ENCODE results near the gene SULT4A1. TPM values are rescaled to one million over a fixed set of nuclear protein-coding genes. Genes with fewer than 3 reads are reported as not detected.

The SULT4A1 gene
- total and polyA plus RNA-seq, 10 of the 15 experiments (the other 5 are each of a cell fraction or from before 2014, with no cell fraction given) = not detected

DNA sequence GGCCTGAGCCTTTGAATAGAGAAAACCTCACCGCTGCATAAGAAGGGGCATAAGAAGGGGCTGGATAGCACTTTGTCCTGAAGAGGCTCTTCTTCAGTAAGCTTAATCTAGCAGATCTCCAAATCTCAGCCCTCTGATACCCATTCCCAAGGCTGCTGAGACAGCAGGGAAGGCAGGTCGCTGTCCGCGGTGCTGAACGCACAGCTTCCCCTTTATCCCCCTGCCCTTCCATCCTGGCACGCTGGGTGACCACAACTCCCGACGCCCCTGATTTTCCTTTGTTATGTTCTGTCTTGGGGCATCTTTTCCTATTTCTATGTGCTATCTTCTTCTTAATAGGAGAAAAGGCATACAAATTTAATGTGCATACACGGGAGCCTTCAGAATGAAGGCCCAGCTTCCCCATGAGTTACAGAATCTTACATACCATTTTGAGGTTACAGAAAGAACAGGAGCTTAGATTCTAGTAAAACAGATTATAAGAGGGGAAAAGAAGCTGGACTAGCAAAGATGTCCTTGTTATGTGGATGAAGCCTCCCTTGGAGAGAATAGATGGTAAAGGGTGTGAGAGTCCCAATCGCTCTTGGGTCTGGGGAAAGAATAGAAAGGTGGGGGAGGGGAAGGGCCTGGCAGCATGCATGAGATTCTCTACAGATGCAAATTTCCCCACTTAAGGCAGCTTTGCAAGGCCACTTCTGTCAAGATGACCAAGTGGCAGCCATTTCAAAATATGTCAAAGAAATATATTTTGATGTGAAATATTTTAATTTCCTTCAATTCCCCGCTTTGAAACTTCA is 5.7 kb upstream of the SULT4A1 start:
- CTCF ChIA-PET = interaction anchor here (1.1 to 1.8 kb wide), 2 partner anchors 15 to 17 kb away, joined by 4 to 10 read pairs; no protein-coding TSS in a partner anchor
- Histone ChIP-seq H3K9ac (ENCODE audit: control insufficient read depth, insufficient read depth, low read length) (no peak overlapping the region), H2AFZ (ENCODE audit: control insufficient read depth, low read depth, low read length) (no peak overlapping the region), H3K4me1 (ENCODE audit: control insufficient read depth, insufficient read depth, low read length) (no peaks in the 10 kb centered on the region), H3K4me3 (no peak overlapping the region), H3K79me2 (ENCODE audit: control insufficient read depth, insufficient read depth, low read length) (no peaks in the 10 kb centered on the region), H4K20me1 (ENCODE audit: control insufficient read depth, insufficient read depth) (no peaks in the 10 kb centered on the region), H3K27me3 (replicated peaks in 1 of 2; ENCODE audit: control insufficient read depth in 2 of 2, insufficient read depth in 2 of 2, low read length in 1 of 2) (no peaks in the 10 kb centered on the region), H3K36me3 (ENCODE audit: control insufficient read depth in 2 of 2, insufficient read depth in 2 of 2, low read length in 1 of 2) (no peaks in the 10 kb centered on the region), H3K9me3 (replicated peaks; ENCODE audit: control insufficient read depth, insufficient read depth, low read length) (no peaks in the 10 kb centered on the region), H3K27ac (ENCODE audit: control insufficient read depth, insufficient read depth) (no peak overlapping the region), H3K4me2 (ENCODE audit: control insufficient read depth, insufficient read depth) (no peak overlapping the region)
- DNase-seq (ENCODE audit: low read depth, low spot score) (no peak), FAIRE-seq (no peak), ATAC-seq (no peak)
- intact Hi-C loops (cut with micrococcal nuclease; ENCODE audit: unreplicated experiment) (no loop called here), in situ Hi-C loops (cut with MboI) (no loop called here)
- SMC1A ChIA-PET (ENCODE audit: uncharacterized antibody, unreplicated experiment) = no interaction called here
- POLR2A ChIA-PET = no interaction called here
- 24% methylated on average over 11 of the region's 11 CpGs for WGBS (ENCODE audit: insufficient coverage, insufficient replicate concordance, low lambda C conversion rate, missing lambda C conversion rate)
- BruUV-seq (replicated peaks) = no TSS peak
- RAD21 ChIA-PET (ENCODE audit: unreplicated experiment) = no interaction called here
- TF ChIP-seq, protein P1, sequence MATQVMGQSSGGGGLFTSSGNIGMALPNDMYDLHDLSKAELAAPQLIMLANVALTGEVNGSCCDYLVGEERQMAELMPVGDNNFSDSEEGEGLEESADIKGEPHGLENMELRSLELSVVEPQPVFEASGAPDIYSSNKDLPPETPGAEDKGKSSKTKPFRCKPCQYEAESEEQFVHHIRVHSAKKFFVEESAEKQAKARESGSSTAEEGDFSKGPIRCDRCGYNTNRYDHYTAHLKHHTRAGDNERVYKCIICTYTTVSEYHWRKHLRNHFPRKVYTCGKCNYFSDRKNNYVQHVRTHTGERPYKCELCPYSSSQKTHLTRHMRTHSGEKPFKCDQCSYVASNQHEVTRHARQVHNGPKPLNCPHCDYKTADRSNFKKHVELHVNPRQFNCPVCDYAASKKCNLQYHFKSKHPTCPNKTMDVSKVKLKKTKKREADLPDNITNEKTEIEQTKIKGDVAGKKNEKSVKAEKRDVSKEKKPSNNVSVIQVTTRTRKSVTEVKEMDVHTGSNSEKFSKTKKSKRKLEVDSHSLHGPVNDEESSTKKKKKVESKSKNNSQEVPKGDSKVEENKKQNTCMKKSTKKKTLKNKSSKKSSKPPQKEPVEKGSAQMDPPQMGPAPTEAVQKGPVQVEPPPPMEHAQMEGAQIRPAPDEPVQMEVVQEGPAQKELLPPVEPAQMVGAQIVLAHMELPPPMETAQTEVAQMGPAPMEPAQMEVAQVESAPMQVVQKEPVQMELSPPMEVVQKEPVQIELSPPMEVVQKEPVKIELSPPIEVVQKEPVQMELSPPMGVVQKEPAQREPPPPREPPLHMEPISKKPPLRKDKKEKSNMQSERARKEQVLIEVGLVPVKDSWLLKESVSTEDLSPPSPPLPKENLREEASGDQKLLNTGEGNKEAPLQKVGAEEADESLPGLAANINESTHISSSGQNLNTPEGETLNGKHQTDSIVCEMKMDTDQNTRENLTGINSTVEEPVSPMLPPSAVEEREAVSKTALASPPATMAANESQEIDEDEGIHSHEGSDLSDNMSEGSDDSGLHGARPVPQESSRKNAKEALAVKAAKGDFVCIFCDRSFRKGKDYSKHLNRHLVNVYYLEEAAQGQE (IDR thresholded peaks at IDR 0.05; ENCODE audit: low read depth, low read length) = peak; percentile 97
- TF ChIP-seq KAT2A (conservative IDR thresholded peaks at IDR 0.05; ENCODE audit: control insufficient read depth, low read depth, low read length) = no peak

DNA sequence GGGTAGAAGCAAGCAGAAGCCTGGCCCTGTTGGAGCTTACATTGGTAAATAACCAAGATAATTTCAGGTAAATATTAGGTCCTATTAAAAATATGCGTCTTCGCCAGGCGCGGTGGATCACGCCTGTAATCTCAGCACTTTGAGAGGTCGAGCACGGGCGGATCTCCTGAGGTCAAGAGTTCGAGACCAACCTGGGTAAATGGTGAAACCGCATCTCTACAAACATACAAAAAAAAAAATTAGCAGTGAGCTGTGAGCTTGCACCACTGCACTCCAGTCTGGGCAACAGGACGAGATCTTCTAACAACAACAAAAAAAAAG is 529 bp upstream of the SULT4A1 start:
- ChIA-PET SMC1A (ENCODE audit: uncharacterized antibody, unreplicated experiment) (no interaction called here), RAD21 (ENCODE audit: unreplicated experiment) (no interaction called here), CTCF (interaction anchor here (0.6 kb wide), 1 partner anchor 248 kb away, joined by 3 read pairs; no protein-coding TSS in a partner anchor), POLR2A (no interaction called here)
- Histone ChIP-seq H3K9ac (ENCODE audit: control insufficient read depth, insufficient read depth, low read length) (no peak overlapping the region), H3K36me3 (ENCODE audit: control insufficient read depth in 2 of 2, insufficient read depth in 2 of 2, low read length in 1 of 2) (no peaks in the 10 kb centered on the region), H3K4me2 (ENCODE audit: control insufficient read depth, insufficient read depth) (no peak overlapping the region), H3K9me3 (replicated peaks; ENCODE audit: control insufficient read depth, insufficient read depth, low read length) (no peaks in the 10 kb centered on the region), H3K4me3 (no peak overlapping the region), H3K4me1 (ENCODE audit: control insufficient read depth, insufficient read depth, low read length) (no peaks in the 10 kb centered on the region), H4K20me1 (ENCODE audit: control insufficient read depth, insufficient read depth) (no peaks in the 10 kb centered on the region), H3K79me2 (ENCODE audit: control insufficient read depth, insufficient read depth, low read length) (no peaks in the 10 kb centered on the region), H3K27me3 (replicated peaks in 1 of 2; ENCODE audit: control insufficient read depth in 2 of 2, insufficient read depth in 2 of 2, low read length in 1 of 2) (no peaks in the 10 kb centered on the region; a peak in 1 of 4 replicates), H2AFZ (ENCODE audit: control insufficient read depth, low read depth, low read length) (no peak overlapping the region), H3K27ac (ENCODE audit: control insufficient read depth, insufficient read depth) (no peak overlapping the region)
- 57% methylated on average over 11 of the region's 11 CpGs for WGBS (ENCODE audit: insufficient coverage, insufficient replicate concordance, low lambda C conversion rate, missing lambda C conversion rate)
- BruUV-seq (replicated peaks) = no TSS peak
- FAIRE-seq (no peak), DNase-seq (ENCODE audit: low read depth, low spot score) (no peak), ATAC-seq (no peak)
- intact Hi-C loops (cut with micrococcal nuclease; ENCODE audit: unreplicated experiment) (no loop called here), in situ Hi-C loops (cut with MboI) (no loop called here)
- TF ChIP-seq NR2C1 (IDR thresholded peaks at IDR 0.05) (no peak), SMAD5 (IDR thresholded peaks at IDR 0.05; ENCODE audit: low read depth) (no peak), CREB1 (IDR thresholded peaks at IDR 0.05; ENCODE audit: low read depth) (no peak), JUNB (IDR thresholded peaks at IDR 0.05) (no peak), RELA (IDR thresholded peaks at IDR 0.05; ENCODE audit: borderline replicate concordance, partially characterized antibody) (no peak), WRNIP1 (IDR thresholded peaks at IDR 0.05; ENCODE audit: borderline replicate concordance, low read depth, low read length) (no peak), POLR2A (IDR thresholded peaks at IDR 0.05; ENCODE audit: low read depth, low read length) (no peak), HDAC2 (IDR thresholded peaks at IDR 0.05) (no peak)
- TF ChIP-seq, protein P2, sequence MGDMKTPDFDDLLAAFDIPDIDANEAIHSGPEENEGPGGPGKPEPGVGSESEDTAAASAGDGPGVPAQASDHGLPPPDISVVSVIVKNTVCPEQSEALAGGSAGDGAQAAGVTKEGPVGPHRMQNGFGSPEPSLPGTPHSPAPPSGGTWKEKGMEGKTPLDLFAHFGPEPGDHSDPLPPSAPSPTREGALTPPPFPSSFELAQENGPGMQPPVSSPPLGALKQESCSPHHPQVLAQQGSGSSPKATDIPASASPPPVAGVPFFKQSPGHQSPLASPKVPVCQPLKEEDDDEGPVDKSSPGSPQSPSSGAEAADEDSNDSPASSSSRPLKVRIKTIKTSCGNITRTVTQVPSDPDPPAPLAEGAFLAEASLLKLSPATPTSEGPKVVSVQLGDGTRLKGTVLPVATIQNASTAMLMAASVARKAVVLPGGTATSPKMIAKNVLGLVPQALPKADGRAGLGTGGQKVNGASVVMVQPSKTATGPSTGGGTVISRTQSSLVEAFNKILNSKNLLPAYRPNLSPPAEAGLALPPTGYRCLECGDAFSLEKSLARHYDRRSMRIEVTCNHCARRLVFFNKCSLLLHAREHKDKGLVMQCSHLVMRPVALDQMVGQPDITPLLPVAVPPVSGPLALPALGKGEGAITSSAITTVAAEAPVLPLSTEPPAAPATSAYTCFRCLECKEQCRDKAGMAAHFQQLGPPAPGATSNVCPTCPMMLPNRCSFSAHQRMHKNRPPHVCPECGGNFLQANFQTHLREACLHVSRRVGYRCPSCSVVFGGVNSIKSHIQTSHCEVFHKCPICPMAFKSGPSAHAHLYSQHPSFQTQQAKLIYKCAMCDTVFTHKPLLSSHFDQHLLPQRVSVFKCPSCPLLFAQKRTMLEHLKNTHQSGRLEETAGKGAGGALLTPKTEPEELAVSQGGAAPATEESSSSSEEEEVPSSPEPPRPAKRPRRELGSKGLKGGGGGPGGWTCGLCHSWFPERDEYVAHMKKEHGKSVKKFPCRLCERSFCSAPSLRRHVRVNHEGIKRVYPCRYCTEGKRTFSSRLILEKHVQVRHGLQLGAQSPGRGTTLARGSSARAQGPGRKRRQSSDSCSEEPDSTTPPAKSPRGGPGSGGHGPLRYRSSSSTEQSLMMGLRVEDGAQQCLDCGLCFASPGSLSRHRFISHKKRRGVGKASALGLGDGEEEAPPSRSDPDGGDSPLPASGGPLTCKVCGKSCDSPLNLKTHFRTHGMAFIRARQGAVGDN (IDR thresholded peaks at IDR 0.05) = no peak

All from GM12878 (cell line).